ENCODE results near the gene TACC2.
"Not testable (repeated sequence)": the region's sequence is repeated elsewhere in the genome, so short reads cannot be mapped to it uniquely, and the experiment has no call there.

The TACC2 gene

GRCh38 chr10:121983852-121984251, 5.1 kb upstream of the TACC2 start:
- DNase-seq (ENCODE audit: low read depth, low spot score): no peak

GRCh38 chr10:121984463-121984862, 4.5 kb upstream of the TACC2 start:
- no peak for DNase-seq (ENCODE audit: low read depth, low spot score)

- DNase-seq (ENCODE audit: low read depth, low spot score): no peak
Measured at GRCh38 chr10:121990015-121990677, 1.2 kb downstream of the TACC2 start.

GRCh38 chr10:121991727-121992126, 2.8 kb downstream of the TACC2 start:
- DNase-seq (ENCODE audit: low read depth, low spot score): not testable (repeated sequence)

GRCh38 chr10:121994429-121994941, 5.5 kb downstream of the TACC2 start:
- DNase-seq (ENCODE audit: low read depth, low spot score): no peak

- no peak for DNase-seq (ENCODE audit: low read depth, low spot score)
Measured at GRCh38 chr10:121998462-121998861, 9.5 kb downstream of the TACC2 start.

- no peak for DNase-seq (ENCODE audit: low read depth, low spot score)
Measured at GRCh38 chr10:121999301-121999700, 10.3 kb downstream of the TACC2 start.

DNA sequence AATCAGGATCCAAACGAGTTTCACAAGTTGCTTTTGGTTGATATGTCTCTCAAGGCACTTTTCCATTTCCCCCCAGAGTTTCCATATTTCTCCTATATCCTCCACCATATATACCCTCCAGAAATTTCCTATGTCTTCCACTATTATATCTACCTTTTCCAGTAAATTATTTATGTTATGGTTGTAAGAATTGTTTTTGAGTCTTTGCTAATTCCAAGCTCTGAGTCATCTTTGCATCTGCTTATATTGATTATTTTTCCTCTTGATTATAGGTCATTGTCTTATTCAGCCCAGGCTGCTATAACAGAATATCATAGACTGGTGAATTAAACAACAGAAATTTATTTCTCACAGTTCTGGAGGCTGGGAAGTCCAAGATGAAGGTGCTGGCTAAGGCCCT, 12.7 kb downstream of the TACC2 start:
- no peak for DNase-seq (ENCODE audit: low read depth, low spot score)

DNA sequence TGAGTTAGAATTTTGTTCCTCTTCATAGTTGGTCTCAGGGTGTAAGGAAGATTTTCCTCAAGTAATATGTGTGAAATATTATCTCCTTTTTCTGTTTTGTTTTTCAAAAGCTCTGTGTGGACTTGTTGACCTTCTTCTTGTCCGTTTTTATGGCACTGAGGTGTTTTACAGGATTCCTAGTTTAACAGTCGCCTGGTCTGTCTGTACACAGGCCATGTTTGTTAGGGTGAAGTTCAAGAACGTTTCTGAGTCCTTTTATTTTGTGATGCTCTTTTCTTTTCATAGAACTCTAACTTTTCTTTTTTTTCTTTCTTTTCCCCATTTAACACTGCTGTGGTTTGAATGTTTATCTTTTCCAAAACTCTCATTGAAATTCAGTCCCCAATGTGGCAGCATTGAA, 18.5 kb downstream of the TACC2 start:
- no peak for DNase-seq (ENCODE audit: low read depth, low spot score)

DNA sequence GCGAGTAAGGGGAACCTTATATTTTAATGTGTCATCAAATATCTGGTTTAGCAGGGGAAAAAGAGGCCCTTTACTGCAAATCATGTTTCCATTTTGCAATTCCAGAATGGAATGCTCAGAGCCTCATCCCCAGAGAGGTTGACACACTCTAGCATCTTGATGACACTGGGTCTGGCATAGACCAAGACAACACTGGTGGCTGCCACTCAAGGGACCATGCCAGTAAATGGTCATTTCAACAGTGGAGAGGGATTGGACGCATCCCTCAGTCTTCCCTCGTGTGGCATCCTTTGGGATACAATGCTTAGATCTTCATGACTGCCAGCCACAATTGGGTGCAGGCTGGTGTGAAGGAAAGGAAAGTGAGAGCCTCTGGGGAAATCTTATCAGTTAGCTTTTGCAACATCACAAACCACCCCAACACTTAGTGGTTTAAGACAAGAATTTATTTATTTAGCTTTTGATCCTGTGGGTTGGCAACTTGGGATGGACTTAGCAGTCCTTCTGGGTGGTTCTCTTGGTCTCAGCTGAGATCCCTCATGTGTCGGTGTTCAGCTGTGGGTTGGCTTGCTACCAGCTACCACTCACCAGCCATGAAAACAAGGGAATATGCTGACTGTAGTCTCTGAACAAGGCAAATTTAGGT, 21.6 kb downstream of the TACC2 start:
- DNase-seq (ENCODE audit: low read depth, low spot score): no peak

DNA sequence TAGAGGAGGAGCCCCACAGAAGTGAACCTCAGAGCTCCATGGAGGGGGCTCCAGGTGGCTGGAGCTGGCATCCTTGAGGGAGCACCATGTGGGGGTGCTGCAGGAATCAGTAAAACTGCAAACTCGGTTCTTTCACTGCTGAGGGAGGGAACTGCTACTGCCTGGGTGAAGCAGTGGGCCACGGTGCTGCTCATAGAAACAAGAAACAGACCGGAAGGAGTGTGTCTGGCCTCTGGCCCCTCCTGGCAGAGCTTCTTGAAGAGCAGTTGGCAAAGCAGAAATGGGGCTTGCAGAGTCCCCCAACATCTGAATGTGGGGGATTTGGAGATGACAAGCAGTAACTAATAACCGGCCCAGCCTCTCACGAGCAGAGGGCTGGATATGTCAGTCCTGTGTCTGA, 23.8 kb downstream of the TACC2 start:
- DNase-seq (ENCODE audit: low read depth, low spot score): no peak

DNA sequence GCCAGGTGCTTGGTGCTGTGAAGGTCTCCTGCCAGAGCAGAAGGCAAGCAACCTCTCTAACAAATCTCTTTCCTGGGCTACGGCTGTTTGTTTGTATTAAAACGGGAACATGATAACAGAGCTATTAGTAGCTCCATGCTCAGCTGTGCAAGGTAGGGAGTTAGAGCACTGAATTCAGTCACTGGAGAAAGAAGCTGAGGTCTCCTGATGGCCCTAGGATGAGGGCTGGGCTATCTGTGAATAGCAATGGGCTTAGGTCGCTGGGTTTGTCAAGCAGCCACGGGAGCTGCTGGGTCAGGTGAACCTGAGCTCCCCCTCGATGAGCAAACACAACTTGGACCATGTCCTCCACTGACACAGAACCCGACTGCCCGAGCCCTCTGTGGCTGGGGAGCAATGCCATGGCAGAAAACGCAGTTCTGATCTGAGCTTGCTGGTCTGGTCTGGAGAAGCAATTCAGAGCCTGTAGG, 24.4 kb downstream of the TACC2 start:
- no peak for DNase-seq (ENCODE audit: low read depth, low spot score)

DNA sequence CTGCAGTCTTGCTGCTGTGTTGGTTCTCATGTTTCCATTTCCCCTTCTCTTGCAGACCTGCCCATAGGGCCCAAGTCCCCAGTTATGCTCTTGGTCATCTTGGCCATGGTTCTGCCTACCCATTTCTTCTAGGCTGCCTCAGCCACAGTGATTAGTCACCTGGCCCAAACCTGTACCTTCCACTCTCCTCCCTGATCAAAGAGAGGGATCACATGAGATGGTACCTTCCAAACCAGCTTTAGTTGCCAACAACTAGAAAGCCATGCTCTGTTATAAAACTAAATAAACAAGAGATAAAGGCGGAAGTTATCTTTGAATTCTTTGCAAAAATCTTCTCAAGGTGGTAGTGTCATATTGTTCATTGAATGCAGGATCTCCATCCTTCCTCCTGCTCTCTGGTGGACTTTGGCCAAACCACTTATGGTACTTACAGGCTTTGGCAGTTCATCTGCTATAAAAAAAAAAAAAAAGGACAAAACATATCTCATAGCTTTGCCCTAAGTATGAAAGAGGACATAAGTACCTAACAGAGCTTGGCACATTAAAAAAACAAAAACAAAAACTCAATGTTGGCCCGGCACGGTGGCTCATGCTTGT, 25.8 kb downstream of the TACC2 start:
- DNase-seq (ENCODE audit: low read depth, low spot score): no peak

- DNase-seq (ENCODE audit: low read depth, low spot score): not testable (repeated sequence)
Measured at GRCh38 chr10:122017926-122018325, 29.0 kb downstream of the TACC2 start.

GRCh38 chr10:122018491-122018890, 29.5 kb downstream of the TACC2 start:
- no peak for DNase-seq (ENCODE audit: low read depth, low spot score)

- no peak for DNase-seq (ENCODE audit: low read depth, low spot score)
Measured at GRCh38 chr10:122018951-122019413, 30.0 kb downstream of the TACC2 start.

DNA sequence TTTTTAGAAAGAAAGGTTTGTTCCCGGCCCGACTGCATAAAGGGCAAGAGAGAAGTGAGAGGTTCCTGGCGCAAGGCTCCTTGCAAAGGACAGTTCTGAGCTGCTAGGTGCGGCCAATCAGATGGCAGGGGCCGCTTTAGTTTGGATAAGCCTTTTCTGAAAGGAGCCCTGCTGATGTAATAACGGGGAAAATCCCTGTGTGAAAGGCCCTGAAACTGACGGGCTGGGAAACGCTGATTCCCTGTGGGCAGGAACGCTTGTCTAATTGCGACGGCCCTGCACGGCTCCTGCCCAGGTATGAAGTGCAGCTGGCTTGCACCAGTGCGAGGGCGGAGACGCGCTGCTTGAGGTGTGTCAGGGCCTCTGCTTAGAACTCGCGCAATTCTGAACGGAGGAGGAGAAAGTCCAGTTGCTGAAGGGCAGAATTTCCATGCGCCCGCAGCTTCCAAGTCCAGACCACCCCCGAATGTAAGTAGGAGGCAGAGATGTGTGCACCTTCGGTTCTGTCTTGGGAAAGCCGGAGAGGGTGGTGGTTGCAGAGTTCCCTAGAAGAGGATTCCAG, 30.5 kb downstream of the TACC2 start:
- DNase-seq (ENCODE audit: low read depth, low spot score): no peak

GRCh38 chr10:122020226-122020625, 31.3 kb downstream of the TACC2 start:
- DNase-seq (ENCODE audit: low read depth, low spot score): no peak

GRCh38 chr10:122021379-122021778, 32.4 kb downstream of the TACC2 start:
- no peak for DNase-seq (ENCODE audit: low read depth, low spot score)

DNA sequence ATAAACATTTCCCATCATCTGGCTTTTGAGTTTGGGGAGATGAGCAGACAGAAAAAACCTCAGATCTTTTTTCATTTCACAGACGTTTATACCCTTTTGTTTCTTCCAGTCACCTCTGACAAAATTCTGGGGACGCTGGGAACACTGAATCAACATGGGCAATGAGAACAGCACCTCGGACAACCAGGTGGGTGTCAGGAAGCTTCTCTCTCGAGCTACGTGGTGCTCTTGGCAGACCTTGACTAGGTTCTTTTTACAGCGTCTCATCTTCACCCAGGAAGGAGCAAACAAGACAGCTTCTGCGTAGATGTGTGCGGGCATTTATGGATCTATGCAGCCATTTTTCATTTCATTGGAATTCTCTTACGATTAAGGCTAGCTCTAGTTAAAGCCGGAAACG, 32.9 kb downstream of the TACC2 start:
- no peak for DNase-seq (ENCODE audit: low read depth, low spot score)

DNA sequence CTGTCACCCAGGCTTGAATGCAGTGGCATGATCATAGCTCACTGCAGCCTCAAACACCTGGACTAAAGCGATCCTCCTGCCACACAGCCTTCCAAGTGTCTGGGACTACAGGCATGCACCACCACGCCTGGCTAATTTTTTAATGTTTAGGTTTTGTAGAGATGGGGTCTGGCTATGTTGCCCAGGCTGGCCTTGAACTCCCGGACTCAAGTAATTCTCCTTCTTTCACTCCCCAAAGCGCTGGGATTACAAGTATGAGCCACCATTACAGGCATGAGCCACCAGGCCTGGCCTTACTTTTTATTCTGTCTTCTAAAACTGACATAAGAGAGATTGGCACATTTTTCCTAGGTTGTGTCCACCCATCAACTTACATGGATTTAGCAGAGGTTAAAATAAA, 33.3 kb downstream of the TACC2 start:
- DNase-seq (ENCODE audit: low read depth, low spot score): no peak

DNA sequence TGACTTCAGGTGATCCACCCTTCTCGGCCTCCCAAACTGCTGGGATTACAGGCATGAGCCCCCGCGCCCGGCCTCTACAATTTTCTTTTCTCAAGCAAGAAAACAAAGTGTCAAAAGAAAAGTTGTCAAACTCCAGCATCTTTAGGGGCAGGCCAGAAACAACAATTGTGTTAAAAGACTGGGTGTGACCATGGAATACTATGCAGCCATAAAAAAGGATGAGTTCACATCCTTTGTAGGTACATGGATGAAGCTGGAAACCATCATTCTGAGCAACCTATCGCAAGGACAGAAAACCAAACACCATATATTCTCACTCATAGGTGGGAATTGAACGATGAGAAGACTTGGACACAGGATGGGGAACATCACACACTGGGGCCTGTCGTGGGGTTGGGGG, 34.3 kb downstream of the TACC2 start:
- not testable (repeated sequence) for DNase-seq (ENCODE audit: low read depth, low spot score)
